C1 segment of cervical spinal cord (tissue), 14 donors: Measurements from ENCODE around the gene PHLPP1.

Experiments
- DNase-seq, 14 donors: peaks; one replicate each; lab custom pipeline; 2025; lab: John Stamatoyannopoulos, UW

The PHLPP1 gene

DNA sequence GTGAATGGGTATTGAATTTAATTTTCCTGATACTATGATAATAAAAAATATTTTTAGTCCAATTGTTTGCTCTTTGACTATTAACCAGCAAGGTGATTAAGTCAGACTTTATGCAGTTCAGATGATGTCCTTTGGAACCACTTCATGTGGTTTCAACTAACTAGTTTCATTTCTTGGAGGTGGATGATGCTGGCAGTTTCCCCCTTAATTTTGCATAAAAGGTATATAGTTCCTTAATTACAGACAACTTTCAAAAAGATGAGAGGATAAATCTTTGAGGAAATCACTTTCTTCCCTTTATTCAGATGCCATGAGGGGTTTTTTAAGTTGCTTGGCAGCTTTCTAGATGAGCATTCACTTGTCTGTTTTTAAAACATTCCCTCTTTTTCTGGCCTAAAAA, 223.1 kb downstream of the PHLPP1 start:
- DNase-seq: no peak

DNA sequence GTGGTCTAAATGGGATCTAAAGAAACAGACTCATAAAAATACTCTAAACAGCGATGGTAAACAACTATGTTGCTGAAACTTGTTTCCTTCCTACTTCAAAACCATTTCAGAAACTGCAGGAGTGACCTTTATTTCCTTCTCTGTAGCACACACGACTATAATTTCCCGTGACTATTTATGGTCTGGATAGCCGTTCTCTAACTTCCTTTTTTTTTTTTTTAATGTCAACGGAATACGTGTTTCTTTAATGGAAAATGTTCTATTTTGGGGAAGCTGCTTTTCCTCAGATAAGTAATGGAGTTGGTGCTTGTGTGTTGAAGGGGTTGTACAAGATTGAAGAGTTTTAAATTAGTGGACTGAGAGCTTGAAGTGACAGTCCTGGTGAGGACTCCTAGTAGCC, 224.1 kb downstream of the PHLPP1 start:
- no peak for DNase-seq

- no peak for DNase-seq
These were observed 224.6 kb downstream of the PHLPP1 start for GRCh38 chr18:62939926-62940325.

DNA sequence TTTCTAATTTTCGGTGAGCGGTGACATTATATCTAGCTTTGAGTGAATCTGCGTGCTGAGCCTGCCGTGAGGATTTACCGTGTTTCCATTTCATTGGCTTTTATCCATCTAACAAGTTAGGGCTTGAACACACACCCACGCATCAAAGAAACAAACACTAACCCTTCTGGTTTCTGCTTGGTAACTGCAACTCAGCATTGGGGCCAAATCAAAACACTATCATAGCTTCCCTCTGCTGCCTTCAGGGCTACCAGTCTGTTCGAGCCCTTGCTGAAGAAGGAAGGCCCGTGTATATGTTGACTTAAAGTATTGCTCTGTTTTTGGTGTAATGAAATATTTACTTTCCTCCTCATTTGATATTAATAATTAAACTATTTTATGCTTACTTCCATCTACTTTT, 227.2 kb downstream of the PHLPP1 start:
- no peak for DNase-seq

DNA sequence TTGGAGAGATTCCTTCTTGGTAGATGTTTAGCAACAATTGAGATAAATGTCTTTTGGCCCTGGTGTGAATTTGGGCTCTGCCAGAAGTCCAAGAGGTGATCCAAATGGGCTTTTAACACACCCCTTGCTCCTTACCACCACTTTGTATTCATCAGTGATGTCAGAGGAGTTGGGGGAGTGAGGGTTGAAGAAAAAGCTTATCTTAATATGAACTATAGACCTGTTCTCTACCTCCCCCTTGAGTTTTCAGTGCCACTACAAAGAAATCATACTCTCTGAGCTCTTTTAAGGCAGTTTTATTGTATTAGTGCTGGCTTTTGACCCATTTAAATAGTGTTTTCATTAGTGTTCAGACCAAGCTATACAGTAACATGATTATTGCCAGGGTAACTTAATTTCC, 229.1 kb downstream of the PHLPP1 start:
- no peak for DNase-seq

- no peak for DNase-seq
These were observed 233.4 kb downstream of the PHLPP1 start for GRCh38 chr18:62948788-62949187.

DNA sequence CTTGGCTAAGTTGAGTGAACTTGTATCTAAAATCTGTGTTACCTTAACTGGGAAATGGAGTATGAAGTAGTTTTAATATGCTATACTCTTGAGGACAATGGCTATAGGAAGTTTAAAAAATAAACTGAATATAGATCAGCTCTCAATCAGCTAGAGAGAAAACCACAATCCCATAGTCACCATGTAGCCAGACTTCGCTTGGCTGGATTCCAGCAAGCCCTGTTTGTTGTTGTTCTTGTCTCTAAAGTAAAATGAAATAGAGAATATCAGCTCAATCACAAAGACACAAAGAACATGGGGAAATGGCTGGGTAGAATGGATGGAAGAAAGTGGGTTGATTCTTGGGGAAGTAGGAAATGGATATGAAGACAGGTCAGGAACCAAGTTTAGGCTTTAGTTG, 234.9 kb downstream of the PHLPP1 start:
- no peak for DNase-seq

DNA sequence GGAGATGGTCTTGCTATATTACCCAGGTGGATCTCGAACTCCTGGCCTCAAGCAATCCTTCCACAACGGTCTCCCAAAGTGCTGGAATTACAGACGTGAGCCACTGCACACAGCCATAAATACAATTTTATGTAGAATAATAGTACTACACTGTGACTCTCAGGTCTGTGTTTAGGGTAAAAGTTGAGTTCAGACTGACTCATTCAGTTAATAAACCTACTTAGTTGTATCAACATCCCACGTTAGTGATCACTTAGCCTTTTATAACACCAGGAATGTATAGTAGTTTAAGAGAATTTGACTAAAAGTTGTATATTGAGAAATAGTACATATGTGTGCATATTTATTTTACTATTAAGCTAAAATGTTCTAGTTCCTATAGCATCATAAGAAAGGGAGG, 237.5 kb downstream of the PHLPP1 start:
- no peak for DNase-seq

DNA sequence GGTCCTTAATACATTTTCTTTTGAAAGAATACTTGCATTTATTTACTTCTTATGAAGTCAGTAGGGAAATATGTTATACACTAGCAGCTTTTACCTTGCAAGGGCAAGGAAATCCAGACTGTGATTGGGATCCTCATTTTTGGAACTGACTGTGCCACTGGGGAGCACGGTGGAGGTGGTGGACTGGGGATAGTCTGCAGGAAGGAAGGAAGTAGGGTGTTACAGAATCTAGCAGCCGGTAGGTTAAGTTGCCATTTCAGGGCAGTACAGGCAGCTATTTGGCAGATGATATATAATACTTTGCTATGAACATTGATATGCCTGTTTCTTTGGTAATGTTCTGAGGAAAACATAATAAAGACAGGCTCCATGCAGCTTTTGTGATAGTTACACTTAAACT, 238.3 kb downstream of the PHLPP1 start:
- no peak for DNase-seq

GRCh38 chr18:62954366-62954765, 239.0 kb downstream of the PHLPP1 start:
- DNase-seq: no peak

DNA sequence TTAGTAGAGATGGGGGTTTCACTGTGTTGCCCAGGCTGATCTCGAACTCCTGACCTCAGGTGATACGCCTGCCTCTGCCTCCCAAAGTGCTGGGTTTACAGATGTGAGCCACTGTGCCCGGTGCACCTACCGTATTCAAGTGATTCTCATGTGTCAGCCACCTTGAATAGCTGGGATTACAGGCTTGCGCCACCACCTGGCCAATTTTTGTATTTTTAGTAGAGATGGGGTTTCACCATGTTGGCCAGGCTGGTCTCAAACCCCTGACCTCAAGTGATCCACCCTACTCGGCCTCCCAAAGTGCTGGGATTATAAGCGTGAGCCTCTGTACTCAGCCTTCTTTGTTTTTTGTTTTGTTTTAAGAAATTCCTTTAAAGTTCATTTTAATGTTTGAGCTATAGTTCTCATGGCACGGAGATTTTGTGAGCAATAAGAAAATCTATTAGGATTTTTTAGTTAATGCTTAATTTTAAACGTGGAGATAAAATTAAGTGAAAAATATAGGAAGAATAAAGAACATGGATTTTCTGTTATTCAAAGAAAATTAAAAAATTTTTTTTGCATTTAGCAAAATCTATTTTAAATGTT, 242.6 kb downstream of the PHLPP1 start:
- no peak for DNase-seq

DNA sequence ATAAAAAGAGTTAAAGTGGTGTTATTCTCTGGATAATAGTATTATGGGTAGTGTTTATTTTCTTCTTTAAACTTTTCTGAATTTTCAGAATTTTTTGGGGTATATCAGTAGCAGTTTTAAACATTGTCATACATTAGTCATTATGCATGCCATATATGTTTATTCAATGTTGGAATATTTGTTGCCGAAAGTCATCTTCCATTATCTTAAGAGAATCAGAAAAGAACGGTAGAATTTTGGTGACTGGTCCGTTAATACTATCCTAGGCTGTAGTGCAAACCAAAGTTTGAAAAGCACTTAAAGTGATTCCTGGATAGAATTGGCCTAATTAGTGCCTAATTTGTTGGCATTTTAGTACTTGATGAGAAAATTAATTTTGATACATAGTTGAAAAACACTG, 244.1 kb downstream of the PHLPP1 start:
- no peak for DNase-seq

DNA sequence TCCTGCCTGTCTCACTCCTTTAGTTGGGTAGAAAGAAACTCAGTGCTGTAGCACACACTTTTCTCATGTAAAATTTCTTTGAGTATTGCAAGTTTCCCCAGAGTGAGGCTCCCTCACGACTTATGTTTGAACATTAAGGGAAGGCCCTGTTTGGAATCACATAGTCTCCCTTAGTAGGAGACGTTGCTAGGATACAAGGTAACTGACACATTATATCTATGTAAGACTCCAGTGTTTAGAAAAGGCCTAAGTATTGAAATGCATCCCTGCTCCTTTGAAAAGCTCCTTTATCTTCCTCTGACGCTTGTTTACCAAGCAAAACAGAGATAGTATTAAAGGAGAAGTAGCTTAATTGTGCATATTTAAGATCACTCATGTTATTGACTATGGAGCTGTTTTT, 248.2 kb downstream of the PHLPP1 start:
- DNase-seq: no peak

DNA sequence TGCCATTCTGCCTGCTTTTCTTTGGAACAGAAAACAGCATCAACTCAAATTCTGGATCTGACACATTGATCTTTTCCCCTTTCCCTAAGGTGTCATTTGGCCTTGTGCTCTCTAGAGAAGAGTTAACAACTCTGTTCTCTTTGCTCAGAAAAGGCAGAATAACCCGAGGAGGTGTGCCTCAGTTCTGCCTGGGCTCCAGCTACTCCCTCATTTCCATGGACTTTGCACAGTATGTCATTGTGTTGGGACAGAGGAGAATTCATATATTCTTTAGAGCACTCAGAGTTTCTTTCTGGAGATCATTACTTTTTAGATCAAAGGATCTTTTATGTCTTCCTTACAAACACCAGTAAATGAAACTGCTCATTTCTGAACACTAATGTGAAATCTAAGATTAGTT, 249.1 kb downstream of the PHLPP1 start:
- peak in 2 of 14 donors; percentile 28 to 32 for DNase-seq

GRCh38 chr18:62967089-62967488, 251.7 kb downstream of the PHLPP1 start:
- no peak for DNase-seq

GRCh38 chr18:62973689-62974088, 258.3 kb downstream of the PHLPP1 start:
- DNase-seq: no peak

GRCh38 chr18:62974388-62974787, 259.0 kb downstream of the PHLPP1 start:
- DNase-seq: peak in 1 of 14 donors; percentile 25

DNA sequence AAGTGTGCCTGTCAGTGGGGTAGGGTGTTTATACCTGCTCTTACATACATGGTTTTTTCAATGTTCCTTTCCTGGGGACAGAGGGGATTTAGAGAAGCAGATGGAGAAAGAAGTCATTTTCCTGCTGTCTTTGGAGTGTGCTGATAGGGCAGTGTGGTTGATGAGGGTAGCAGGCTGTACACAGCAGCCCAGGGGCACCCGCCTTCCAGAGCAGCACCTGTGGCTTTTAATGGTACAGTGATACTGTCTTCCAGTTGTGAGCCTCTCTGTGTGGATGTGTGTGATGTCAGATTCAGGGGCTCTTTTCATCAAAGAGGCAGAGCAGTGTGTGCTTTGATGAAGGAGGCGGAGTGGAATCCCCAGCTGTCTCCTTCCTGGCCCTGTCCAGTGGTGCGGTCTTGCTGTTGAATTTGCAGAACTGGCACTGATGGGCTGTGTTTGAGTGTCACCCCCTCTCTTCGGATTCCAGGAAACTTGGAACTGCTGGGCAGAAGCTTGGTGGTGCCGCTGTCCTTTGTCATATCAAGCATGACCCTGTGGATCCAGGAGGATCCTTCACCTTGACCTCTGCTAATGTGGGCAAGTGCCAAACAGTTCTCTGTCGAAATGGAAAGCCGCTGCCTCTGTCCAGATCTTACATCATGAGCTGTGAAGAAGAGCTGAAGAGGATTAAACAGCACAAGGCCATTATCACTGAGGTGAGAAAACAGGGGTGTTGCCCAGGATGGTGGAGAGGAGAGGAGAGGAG, 259.8 kb downstream of the PHLPP1 start:
- DNase-seq: peak in 2 of 14 donors; percentile 31 to 52

- DNase-seq: no peak
These were observed 260.4 kb downstream of the PHLPP1 start for GRCh38 chr18:62975785-62976184.

- DNase-seq: no peak
These were observed 260.9 kb downstream of the PHLPP1 start for GRCh38 chr18:62976227-62976626.

DNA sequence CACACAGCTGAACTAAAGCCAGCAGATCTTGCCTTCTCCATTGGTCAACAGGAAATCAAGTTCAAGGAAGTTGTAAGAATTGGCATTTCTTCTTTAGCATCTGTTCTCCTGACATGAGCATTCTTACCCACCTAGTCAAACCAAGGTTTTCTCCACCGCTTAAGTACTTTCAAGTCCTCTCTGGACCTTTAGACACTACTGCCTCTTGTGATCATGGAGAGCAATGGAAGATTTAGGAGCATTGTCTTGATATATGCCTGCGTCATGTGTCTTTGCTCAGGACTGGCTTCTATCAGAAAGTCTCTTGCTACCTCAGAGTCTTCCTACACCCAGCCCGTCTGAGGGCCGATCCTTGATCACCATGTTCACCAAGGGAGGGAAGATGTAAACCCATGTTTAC, 262.2 kb downstream of the PHLPP1 start:
- DNase-seq: no peak

DNA sequence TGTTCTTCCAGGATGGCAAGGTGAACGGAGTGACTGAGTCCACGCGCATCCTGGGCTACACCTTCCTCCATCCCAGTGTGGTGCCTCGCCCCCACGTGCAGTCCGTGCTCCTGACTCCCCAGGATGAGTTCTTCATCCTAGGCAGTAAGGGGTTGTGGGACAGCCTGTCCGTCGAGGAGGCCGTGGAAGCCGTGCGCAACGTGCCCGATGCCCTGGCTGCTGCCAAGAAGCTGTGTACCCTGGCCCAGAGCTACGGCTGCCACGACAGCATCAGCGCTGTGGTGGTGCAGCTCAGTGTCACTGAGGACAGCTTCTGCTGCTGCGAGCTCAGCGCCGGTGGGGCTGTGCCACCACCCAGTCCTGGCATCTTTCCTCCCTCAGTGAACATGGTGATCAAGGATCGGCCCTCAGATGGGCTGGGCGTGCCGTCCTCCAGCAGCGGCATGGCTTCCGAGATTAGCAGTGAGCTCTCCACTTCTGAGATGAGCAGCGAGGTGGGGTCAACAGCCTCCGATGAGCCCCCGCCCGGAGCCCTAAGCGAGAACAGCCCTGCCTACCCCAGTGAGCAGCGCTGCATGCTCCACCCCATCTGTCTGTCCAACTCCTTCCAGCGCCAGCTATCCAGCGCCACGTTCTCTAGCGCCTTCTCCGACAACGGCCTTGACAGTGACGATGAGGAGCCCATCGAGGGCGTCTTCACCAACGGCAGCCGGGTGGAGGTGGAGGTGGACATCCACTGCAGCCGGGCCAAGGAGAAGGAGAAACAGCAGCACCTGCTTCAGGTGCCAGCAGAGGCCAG, 263.1 kb downstream of the PHLPP1 start:
- peak in 1 of 14 donors; percentile 35 for DNase-seq

DNA sequence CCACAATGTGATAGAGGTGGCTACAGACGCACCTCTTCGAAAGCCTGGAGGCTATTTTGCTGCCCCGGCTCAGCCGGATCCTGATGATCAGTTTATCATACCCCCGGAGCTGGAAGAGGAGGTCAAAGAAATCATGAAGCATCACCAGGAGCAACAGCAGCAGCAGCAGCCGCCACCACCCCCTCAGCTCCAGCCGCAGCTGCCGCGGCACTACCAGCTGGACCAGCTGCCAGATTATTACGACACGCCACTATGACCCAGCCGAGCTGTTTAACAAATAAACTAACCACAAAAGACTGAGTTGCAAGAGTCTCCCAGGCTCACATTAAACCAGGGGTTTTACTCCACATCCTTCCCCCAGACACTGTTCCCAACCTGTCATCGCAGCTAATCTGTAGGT, 263.8 kb downstream of the PHLPP1 start:
- peak in 10 of 14 donors; percentile 30 to 79 (median 46) for DNase-seq
